ENCODE data around the gene SPATS2.
"Not testable (repeated sequence)": the region's sequence is repeated elsewhere in the genome, so short reads cannot be mapped to it uniquely, and the experiment has no call there.

The SPATS2 gene

DNA sequence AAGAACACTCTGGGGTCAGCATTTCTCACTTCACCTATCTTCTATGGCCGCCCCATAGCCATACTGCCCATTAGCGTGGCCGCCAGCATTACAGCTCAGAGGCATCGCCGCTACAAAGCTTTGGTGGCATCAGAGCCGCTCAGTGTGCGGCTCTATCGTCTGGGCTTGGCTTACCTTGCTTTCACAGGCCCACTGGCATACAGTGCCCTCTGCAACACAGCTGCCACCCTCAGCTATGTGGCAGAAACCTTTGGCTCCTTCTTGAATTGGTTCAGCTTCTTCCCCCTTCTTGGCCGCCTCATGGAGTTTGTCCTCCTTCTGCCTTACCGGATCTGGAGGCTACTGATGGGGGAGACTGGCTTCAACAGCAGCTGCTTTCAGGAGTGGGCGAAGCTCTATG is 18.0 kb upstream of the SPATS2 start:
- no peak for DNase-seq (ENCODE audit: low read depth, low spot score)

DNA sequence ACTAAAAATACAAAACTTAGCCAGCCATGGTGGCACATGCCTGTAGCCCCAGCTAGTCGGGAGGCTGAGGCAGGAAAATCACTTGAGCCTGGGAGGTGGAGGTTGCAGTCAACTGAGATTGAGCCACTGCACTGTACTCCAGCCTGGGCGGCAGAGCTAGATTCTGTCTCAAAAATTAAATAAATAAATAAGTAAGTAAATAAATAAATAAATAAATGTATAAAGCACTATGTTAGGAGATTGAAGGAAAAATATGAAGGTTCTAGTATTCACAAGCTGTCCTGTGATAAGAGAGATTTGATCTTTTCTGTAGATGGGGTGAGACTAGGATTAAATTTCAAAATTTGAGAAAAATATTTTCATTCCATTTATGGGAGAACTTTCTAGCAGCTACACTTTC is 14.9 kb upstream of the SPATS2 start:
- DNase-seq (ENCODE audit: low read depth, low spot score), result no peak

DNA sequence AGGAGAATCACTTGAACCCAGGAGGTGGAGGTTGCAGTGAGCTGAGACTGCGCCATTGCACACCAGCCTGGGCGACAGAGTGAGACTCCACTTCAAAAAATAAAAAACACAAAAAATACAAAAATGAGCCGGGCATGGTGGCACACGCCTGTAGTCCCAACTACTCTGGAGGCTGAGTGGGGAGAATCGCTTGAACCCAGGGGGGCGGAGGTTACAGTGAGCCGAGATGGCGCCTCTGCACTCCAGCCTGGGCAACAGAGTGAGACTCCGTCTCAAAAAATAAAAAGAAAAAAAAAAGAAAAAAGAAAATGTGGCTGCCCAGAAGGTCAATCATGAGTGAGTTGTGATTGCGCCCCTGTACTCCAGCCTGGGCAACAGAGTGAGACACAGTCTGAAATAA is 11.3 kb upstream of the SPATS2 start:
- no peak for DNase-seq (ENCODE audit: low read depth, low spot score)

DNA sequence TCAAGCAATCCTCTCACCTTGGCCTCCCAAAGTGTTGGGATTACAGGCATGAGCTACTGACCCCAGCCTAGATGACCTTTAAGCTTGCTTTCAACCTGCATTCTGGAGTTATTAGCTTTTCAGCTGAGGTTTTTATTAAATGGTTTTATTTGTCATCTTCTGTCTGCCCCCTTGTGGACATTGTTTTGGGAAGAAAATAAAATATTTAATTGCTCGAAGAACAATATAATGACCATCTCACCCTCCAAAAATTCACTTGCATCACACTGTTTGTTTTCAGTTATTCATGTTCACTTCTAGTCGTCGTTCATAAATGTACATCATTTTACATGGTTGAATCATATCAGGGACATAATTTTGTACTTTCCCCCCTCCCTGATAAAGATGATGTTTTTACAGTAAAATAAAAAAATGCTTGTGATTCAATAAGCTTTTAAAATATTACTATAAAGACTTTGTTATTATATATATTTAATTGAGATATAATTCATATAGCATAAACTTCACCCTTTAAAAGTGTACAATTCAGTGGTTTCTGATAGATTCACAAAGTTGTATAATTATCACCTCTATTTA is 10.1 kb upstream of the SPATS2 start:
- no peak for DNase-seq (ENCODE audit: low read depth, low spot score)

DNA sequence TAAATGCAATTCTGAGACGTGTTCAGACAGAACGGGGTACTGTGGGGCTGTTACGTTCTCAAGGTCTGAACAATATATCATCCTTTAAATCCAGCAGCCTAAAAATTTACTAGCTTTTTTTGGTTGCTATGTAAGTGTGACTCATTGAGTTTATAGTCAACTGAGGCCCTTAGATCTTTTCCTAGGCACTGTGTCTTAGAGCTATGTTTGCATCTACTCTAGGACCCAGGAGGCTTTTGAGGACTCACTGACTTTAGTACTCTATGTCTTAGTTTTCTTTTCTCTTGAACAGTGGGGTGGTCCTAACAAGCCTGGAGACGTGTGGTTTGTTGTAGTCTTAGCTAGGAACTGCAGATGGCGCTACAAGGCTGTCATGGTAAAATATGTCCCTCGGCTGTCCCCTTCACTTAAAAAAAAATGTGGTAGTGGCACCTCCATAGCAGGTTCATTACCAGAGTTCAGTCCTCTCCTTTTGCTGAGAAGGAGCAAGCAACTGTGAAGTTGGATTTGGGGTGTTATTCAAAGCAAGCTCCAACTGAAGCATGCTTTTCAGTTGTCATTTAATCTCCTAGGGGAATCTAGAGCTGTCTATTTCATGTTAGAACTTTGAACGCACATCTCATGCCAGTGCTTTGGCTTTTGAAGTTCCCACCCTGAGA is 8.7 kb upstream of the SPATS2 start:
- DNase-seq (ENCODE audit: low read depth, low spot score), result no peak

DNA sequence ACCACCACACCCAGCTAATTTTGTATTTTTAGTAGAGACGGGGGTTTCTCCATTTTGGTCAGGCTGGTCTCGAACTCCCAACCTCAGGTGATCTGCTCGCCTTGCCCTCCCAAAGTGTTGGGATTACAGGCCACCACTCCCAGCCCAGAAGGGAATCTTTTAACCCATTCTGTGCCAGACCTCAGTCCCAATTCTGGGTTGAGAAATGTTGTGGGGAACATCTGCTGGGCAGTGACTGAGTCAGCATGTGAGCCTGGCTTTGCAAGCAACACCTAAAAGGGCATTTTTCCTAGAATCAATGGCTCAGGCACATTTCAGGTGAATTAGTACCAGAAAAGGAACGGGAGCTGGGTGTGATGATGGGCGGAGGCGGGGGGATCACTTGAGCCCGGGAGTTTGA is 7.6 kb upstream of the SPATS2 start:
- DNase-seq (ENCODE audit: low read depth, low spot score), result no peak

DNA sequence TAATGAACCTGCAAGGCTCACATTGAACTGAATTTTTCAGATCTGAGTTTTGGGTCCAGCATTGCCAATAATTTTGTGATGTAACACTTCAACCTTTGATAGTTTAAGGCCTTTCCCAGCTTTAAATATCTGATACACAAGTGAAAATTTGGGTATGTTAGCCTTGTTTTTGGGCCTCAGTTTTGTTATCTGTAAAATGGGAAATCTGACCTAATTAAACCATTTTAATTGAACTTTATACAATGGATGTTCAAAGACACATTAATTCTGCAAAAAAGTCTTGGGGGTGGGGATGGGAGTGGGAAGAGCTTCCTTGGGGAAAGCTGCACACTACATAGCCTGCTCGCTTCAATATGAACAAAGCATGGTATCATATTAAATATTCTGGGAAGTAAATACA is 5.2 kb upstream of the SPATS2 start:
- no peak for DNase-seq (ENCODE audit: low read depth, low spot score)

DNA sequence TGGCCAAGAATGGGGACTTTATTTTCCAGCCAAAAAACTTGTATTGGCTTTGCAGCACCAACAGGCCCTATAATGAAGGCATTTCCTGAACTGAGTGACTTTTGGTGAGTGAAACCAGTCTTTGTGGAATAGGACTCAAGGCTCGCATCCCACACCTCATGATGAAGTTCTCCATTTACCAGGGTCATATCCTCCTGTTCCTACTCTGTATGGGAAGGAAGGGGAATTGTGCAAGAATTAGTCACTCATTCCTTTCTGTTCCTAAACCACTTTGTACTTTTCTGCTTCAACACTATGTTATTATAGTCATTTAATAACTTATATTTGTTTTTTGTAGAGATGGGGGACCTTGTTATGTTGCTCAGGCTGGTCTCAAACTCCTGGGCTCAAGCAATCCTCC is 2.3 kb upstream of the SPATS2 start:
- DNase-seq (ENCODE audit: low read depth, low spot score), result no peak

DNA sequence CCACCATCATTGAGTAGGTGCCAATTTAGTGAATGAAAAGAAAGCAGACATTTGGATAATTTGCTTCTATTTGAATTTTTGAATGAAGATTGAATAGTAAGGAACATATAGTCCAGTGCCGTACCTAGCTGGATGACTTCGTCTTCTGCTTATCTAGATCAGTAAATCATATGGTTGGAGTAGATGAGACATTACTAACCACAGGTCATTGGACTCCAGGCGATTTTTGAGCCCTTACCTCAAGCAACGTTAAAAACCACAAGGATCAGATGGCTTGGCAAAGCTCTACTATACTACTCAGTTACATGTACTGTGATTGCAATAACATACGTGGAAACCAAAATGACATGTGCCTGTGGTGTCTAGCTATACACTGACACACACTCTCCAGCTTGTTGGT is 1.7 kb upstream of the SPATS2 start:
- no peak for DNase-seq (ENCODE audit: low read depth, low spot score)

DNA sequence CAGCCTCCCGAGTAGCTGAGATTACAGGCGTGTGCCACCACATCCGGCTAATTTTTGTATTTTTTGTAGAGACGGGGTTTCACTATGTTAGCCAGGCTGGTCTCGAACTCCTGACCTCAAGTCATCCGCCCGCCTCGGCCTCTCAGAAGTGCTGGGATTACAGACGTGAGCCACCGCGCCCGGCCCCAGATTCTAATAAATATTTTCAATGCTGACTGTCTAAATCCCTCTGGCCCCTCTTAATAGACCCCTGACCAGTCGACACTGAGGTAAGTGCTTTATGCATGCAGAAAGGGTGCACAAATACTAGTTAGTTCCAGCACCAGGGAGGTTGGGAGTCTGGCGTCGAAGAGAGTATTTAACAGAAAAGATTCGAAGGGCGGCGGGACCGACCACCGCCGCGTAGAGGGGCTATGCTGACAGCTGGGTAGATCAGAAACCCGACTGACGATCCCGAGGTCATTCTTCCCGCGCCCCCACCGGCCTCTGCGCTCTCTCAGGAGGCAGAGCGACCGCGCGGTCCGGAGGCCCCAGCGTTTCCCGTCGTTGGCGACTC is 1.1 kb upstream of the SPATS2 start:
- DNase-seq (ENCODE audit: low read depth, low spot score), result no peak

DNA sequence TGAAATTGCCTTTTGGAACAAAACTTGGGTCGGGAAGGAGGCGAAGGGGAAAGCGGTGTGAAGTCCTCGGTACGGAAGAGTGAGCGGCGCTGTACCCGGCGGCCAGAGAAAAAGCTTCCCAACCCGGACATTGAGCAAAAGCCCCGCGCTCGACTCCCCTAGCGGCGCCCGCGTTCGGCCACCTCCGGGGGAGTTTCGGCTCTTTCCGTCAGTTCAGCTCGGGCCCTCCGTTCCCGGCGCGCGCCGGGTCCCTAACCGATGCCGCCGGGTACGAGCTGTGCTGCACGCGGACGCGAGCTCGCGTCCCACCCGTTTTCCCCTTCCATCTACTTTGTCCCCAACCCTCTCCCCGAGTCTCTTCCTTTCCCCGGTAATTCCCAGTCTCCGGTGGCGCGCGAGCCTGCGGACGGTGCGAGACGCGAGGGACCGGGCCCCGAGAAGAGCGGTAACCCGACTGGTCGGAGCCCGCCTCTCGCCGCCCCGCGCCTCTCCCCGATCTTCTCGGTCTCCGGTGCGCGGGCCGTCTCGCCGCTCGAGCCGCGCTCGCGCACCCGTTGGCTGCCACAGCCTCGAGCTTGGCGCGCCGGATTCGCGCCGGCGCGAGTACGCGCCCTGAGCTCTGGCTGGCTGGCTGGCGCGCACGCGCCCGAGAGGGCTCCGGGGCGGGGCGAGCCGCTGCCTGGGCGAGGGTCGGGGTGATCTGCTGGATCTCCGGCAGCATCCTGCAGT is 446 bp upstream of the SPATS2 start:
- DNase-seq (ENCODE audit: low read depth, low spot score), result no peak

DNA sequence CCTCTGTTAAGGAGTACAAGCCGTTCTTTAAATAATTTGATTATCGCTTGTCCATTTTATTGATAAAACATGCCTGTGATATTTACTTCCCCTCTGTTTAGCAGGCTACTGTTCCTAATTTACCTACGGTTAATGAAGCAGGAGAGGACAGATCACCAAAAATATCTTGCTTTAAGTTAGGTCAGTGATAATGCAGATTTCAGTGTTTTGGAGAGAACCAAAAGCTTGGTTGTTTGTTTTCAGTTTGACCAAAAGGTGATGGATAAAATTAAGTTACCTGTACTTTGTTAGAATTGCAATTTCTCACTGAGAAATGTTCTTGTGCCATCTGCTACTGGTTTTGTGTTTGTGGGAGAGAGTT is 958 bp downstream of the SPATS2 start:
- DNase-seq (ENCODE audit: low read depth, low spot score), result no peak

DNA sequence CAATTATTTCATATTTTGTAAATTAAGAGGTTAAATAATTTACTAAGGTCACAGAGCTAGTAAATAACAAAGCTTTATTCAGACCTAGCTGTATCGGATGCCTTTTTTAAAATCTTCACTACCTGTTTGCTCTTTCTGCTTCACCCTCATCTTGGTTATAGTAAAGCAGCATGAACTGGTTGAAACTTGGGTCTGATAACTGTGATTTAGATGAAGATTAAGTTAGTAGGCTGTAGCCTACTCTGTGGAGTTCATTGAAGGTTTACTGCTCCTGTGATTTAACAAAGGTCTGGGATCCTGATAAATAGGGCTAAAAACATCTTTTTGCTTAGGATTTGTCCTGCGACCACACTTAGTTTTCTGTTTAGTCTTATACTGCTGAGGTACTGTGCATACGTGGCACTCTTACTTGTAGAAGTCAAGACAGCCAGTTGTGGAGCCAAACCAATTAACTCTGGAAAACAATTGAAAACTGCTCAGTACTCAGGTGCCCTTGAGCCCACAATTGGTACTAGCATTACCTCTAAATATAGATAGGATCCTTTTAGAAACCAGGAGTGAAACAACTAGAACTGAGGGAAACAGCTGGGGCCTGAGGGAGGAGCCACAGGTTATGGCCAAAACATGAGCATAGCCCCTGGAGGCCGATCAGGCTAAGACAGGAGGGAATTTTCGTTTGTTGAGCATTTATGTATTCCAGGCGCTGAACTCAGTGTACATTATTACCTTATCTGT is 2.3 kb downstream of the SPATS2 start:
- DNase-seq (ENCODE audit: low read depth, low spot score), result no peak

DNA sequence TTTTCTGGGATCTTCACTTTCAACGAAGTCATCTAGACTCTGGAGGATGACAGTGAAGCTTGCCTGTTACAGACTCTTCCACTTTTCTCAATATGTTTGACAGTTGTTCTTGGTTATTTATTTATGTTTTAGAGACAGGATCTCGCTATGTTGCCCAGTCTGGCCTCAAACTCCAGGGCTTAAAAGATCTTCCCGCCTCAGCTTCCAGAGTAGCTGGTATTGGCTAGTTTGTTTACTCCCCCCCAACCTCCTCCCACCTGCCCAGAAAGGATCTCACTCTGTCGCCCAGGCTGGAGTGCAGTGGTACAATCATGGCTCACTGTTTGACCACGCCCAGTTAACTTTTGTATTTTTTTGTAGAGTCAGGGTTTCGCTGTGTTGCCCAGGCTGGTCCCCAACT is 3.3 kb downstream of the SPATS2 start:
- no peak for DNase-seq (ENCODE audit: low read depth, low spot score)

DNA sequence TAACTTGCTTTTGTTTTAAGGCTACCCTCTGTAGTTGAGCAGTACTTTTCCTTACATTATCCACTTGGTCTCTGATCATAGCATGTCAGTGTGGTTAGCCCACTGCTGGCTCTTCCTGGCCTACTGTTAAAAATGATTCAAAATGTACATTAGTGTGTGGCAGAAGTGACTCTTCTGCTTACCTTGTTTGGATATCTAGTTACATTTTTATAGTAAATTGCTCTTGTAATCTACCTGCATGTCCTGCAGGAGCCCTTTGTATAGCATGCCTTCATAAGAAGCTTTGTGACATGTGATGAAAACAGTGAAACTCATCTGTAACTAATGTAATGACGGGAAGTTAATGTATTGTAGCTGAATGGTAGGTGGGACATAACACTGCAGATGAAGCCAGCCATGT is 8.1 kb downstream of the SPATS2 start:
- DNase-seq (ENCODE audit: low read depth, low spot score), result no peak

DNA sequence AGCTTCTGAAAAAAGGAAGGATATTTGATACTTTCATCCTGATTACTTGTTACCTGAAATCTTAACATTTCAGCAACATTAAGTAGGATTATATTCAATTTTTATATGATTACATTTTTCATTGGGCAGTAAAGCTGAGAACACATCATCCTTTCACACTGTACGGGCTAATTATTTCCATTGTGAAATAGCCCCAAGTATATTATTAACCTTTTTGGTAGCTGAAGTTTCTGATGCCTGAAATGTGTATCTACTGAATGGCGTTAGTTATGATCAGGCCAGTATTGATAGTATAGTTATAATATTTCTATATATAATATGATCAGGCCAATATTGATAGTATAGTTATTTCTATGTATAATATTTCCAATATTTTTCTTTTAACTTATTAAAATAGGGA is 10.1 kb downstream of the SPATS2 start:
- DNase-seq (ENCODE audit: low read depth, low spot score), result no peak

DNA sequence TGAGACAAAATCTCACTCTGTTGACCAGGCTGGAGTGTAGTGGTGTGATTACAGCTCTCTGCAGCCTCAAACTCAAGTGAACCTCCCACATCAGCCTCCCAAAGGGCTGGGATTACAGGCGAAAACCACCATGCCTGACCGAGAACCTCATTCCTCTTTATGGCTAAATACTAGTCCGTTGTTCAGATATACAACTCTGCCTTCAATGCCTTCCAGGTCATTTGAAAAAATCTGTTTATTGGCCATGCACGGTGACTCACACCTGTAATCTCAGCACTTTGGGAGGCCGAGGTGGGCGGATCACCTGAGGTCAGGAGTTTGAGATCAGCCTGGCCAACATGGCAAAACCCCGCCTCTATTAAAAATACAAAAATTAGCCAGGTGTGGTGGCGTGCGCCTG is 12.9 kb downstream of the SPATS2 start:
- not testable (repeated sequence) for DNase-seq (ENCODE audit: low read depth, low spot score)

DNA sequence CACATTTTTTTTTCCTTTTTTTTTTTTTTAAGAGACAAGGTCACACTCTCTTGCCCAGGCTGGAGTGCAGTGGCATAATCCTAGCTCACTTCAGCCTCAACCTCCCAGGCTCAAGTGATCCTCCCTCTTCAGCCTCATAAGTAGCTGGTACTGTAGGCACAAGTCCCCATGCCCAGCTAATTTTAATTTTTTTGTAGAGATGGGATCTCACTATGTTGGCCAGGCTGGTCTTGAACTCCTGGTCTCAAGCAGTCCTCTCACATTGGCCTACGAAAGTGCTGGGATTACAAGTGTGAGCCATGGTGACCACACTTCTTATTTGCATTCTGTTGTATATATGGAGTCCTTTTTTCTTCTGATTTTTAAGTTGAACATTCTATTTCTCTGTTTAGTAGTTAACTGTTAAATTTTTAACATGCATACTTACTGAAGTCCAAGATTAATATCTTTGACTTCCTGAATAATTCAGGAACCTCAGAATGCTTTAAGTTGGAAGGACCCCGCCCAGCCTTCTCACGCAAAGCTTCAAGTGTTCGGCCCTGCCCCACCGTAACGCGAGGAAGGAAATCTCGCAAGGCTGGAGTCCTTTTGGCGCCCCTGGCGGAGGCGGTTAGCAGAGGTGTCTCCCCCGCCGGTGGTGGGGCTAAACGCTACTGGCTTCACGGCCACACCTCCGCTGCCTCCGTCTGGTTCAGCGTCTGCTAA is 21.6 kb downstream of the SPATS2 start:
- DNase-seq (ENCODE audit: low read depth, low spot score), result peak; percentile 64

DNA sequence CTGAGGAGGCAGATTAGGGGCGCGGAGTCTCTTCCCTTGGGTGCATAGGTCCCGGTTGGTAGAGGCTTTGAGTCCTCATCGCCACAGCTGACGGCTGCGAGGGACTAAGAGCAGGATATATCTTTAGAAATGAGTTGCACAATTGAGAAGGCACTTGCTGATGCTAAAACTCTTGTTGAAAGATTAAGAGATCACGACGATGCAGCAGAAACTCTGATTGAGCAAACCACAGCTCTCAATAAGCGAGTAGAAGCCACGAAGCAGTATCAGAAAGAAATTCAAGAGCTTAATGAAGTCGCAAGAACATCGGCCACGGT is 22.1 kb downstream of the SPATS2 start:
- no peak for DNase-seq (ENCODE audit: low read depth, low spot score)

DNA sequence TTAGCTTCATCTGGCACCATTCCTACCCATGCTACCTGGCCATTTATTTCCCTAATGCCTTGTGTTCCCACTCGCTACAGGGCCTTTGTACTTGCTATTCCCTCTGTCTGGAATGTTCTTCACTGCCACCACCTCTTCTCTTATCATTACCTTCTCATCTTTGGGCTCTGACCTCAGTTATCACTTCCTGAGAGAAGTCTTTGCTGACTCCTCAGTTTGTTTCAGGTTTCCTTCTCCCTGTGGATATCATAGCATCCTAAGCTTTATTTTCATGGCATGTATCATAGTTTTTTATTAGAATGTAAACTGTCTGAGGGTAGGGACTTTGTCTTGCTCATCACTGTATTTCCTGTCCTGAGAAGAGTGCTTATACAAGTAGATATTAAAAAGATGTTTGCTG is 29.7 kb downstream of the SPATS2 start:
- no peak for DNase-seq (ENCODE audit: low read depth, low spot score)

DNA sequence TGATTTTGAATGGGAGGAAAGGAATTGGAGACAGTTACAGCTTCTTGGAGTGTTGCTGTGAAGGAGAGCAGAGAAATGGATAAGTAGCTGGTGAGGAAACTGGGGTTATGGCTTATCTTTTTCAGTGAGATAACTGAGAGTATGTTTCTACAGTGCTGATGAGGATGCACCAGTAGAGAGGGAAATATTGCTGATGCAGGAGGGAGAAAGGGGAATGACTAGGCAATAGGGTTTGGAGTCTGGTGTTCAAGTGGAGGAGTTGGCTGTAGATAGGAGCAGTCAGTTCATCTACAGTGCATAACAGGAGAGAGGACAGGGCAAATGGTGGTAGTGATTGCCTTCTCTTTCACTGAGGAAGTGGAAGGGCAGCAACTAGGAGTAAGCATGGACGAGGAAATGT is 33.0 kb downstream of the SPATS2 start:
- DNase-seq (ENCODE audit: low read depth, low spot score), result no peak

DNA sequence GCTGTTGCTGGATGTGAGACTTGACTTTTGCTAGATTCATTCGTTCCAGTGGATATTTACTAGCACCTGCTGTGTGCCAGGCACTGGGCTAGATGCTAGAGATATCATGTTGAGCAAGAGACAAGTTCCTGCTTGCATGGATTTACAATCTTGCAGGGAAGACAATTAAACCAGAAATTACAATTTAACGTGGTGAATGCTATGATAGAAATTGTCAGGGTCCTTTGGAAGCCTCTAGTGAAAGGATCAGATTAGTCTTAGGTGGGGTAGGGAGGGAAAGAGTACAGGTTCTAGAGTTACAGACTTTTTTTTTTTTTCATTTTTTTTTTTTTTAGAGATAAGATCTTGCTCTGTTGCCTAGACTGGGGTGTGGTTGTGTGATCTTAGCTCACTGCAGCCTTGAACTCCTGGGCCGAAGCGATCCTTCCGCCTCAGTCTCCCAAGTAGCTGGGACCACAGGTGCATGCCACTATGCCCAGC is 36.7 kb downstream of the SPATS2 start:
- DNase-seq (ENCODE audit: low read depth, low spot score), result no peak

Measured in iPS DF 19.7 (cell line).